ENCODE measurements around the gene ZNF143.

GRCh38 chr11:9461063-9461759, 399 bp downstream of the ZNF143 start:
- no peak for TF ChIP-seq CTCF (IDR thresholded peaks at IDR 0.05; ENCODE audit: insufficient read depth, low read depth, low read length)
- no peak for TF ChIP-seq EZH2 (IDR thresholded peaks at IDR 0.05; ENCODE audit: insufficient read depth, low read length)
